Progenitor cell of endocrine pancreas (in vitro differentiated cells): Measurements from ENCODE around the gene CACNG4. TPM values are rescaled to one million over a fixed set of nuclear protein-coding genes. Genes with fewer than 3 reads are reported as not detected.

Source experiments
- DNase-seq: peaks from one replicate; pipeline ENCODE4 v3.0.0; 2021; ENCODE audit warnings: low spot score; ENCODE audit not compliant: unreplicated experiment
- H3K27ac Mint-ChIP-seq: 2 replicates; pipeline ENCODE4 v1.8.0; 2021; ENCODE audit warnings: mild to moderate bottlenecking, moderate library complexity, mixed read lengths
- H3K27me3 Mint-ChIP-seq: 2 replicates; pipeline ENCODE4 v1.8.0; 2021; ENCODE audit warnings: mixed read lengths
- H3K36me3 Mint-ChIP-seq: 2 replicates; pipeline ENCODE4 v1.8.0; 2022; ENCODE audit warnings: mixed read lengths; ENCODE audit not compliant: insufficient read depth
- H3K4me1 Mint-ChIP-seq: 2 replicates; pipeline ENCODE4 v1.8.0; 2021; ENCODE audit warnings: low read depth, mixed read lengths
- H3K4me3 Mint-ChIP-seq: 2 replicates; pipeline ENCODE4 v1.8.0; 2021; ENCODE audit warnings: low read depth, mild to moderate bottlenecking, moderate library complexity, mixed read lengths
- H3K9me3 Mint-ChIP-seq: 2 replicates; pipeline ENCODE4 v1.8.0; 2021; ENCODE audit warnings: low read depth, mixed read lengths
- CTCF ChIP-seq: fragments of 200-600 bp; sonication (generic); IDR thresholded peaks from one replicate; pipeline ENCODE4 v1.5.0; 2021; ENCODE audit warnings: antibody characterized with exemption, mild to moderate bottlenecking; ENCODE audit not compliant: unreplicated experiment
- total RNA-seq: library from RNA; stranded (reverse); gene quantifications from 2 replicates; pipeline ENCODE4 v1.2.1, GENCODE V29; 2021

CACNG4 gene
- total RNA-seq, 1 donor from 2014 or later: 6.5 TPM

GRCh38 chr17:66948061-66948750 is 16.3 kb upstream of the CACNG4 start:
- no peak for DNase-seq
- H3K27me3 Mint-ChIP-seq: peaks cover 14% of the 10 kb centered on the region
- H3K27ac Mint-ChIP-seq: no peak overlapping the region
- peaks cover 47% of the 10 kb centered on the region for H3K4me1 Mint-ChIP-seq
- peaks cover 7% of the 10 kb centered on the region for H3K9me3 Mint-ChIP-seq
- H3K36me3 Mint-ChIP-seq: peaks cover 3% of the 10 kb centered on the region
- no peak for TF ChIP-seq CTCF
- H3K4me3 Mint-ChIP-seq: no peak overlapping the region

GRCh38 chr17:66949501-66949900 is 15.0 kb upstream of the CACNG4 start:
- H3K36me3 Mint-ChIP-seq: peaks cover 3% of the 10 kb centered on the region
- peaks cover 35% of the 10 kb centered on the region for H3K4me1 Mint-ChIP-seq
- DNase-seq: no peak
- peaks cover 7% of the 10 kb centered on the region for H3K9me3 Mint-ChIP-seq
- no peak for TF ChIP-seq CTCF
- no peak overlapping the region for H3K27ac Mint-ChIP-seq
- H3K27me3 Mint-ChIP-seq: peaks cover 14% of the 10 kb centered on the region
- H3K4me3 Mint-ChIP-seq: no peak overlapping the region

GRCh38 chr17:66950325-66950724 is 14.2 kb upstream of the CACNG4 start:
- Mint-ChIP-seq H3K27ac (peak overlapping the region; percentile 15), H3K27me3 (peaks cover 14% of the 10 kb centered on the region), H3K4me3 (no peak overlapping the region), H3K9me3 (peaks cover 7% of the 10 kb centered on the region), H3K36me3 (peaks cover 3% of the 10 kb centered on the region), H3K4me1 (peaks cover 28% of the 10 kb centered on the region)
- DNase-seq: no peak
- TF ChIP-seq CTCF: no peak

GRCh38 chr17:66950886-66951604 is 13.5 kb upstream of the CACNG4 start:
- H3K4me1 Mint-ChIP-seq: peaks cover 22% of the 10 kb centered on the region
- H3K4me3 Mint-ChIP-seq: no peak overlapping the region
- H3K27ac Mint-ChIP-seq: peak overlapping the region; percentile 60
- H3K27me3 Mint-ChIP-seq: peaks cover 13% of the 10 kb centered on the region
- no peak for TF ChIP-seq CTCF
- H3K9me3 Mint-ChIP-seq: peaks cover 7% of the 10 kb centered on the region
- H3K36me3 Mint-ChIP-seq: peaks cover 3% of the 10 kb centered on the region
- no peak for DNase-seq

DNA sequence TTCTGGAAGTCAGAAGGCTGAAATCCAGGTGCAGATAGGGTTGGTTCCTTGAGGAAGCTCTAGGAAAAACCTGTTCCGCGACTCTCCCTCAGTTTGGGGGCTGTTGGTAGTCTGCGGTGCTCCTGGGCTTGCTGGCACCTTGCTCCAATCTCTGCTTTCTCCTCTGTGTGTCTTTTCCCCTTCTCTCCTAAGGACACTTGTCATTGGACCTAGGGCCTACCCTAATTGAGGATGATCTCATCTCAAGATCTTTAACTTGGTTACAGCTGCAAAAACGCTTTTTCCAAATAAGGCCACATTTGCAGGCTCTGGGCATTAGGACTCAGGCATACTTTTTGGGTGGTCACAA is 12.9 kb upstream of the CACNG4 start:
- Mint-ChIP-seq H3K27me3 (peaks cover 9% of the 10 kb centered on the region), H3K4me3 (no peak overlapping the region), H3K27ac (peak overlapping the region; percentile 97), H3K9me3 (peaks cover 7% of the 10 kb centered on the region), H3K36me3 (peaks cover 3% of the 10 kb centered on the region), H3K4me1 (peaks cover 21% of the 10 kb centered on the region)
- DNase-seq: no peak
- TF ChIP-seq CTCF: no peak
